HG03103 (cell line): ENCODE measurements around the gene ATP6AP1.
A peak's percentile ranks its signal among the peaks of the same experiment; 100 is the strongest.

Source experiments
- ATAC-seq: cut with Tn5 transposase; IDR thresholded peaks from one replicate; pipeline ENCODE4 v1.9.1; 2021; ENCODE audit warnings: low read depth; ENCODE audit not compliant: unreplicated experiment

Gene ATP6AP1

DNA sequence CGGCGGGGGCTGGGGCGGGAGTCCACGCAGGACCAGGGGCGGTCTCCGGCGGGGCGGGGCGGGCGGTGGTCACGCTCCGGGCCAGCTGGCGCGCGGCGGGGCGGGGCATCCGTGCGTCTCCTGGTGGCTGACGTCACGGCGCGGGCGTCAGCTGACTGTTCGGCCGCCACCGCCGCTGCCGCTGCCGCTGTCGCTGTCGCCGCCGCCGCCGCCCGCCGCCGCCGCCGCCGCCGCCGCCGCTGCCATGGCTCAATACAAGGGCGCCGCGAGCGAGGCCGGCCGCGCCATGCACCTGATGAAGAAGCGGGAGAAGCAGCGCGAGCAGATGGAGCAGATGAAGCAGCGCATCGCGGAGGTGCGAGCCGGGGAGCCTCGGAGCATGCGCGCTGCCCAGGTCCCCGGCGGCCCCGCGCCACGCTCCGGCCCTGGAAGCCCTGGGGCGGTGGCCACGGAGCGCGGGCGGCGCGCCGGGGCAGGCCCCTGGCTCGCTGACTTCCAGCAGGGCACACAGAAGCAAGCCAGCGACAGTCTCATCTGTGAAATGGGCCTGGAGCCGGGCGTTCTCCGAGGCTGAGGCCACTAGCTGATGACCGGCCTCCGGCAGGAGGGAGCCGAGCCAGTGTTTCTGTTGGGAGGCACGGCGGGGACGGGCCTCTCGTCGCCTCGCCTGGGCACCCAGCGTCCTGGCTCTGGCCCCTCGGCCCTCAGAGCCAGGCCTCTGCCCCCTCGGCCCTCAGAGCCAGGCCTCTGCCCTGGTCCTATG lies 15.7 kb downstream of the ATP6AP1 start, which contains the start of gene FAM50A:
Gene FAM50A, plus strand, starts transcription at position 150 of the 763 bp plus-strand sequence. Its CDS starts 95 bp downstream, at position 245.
- peak; percentile 77 for ATAC-seq

DNA sequence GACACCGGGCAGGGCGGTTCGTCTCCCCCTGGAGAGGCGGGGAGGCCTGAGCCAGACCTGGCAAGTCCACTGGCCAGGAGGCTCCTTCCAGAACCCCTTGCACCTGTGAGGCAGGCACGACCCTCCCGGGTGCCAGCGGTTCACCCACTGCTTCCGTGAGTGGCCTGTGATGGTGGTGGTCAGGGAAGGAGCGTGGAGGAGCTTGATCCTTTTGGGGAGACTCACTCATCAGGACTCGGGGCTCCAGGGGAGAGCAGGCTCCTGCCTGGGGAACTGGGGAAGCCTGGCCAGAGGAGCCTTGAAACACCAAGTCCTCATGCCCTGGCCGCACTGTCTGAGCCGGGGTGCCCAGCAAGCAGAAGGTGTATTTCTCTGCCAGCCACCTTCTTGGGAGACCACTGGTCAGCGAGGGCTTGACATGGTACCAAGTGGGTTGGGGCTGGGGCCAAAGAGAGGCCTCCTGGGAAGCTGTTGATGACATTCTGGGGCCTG lies 16.3 kb downstream of the ATP6AP1 start:
- ATAC-seq: no peak

DNA sequence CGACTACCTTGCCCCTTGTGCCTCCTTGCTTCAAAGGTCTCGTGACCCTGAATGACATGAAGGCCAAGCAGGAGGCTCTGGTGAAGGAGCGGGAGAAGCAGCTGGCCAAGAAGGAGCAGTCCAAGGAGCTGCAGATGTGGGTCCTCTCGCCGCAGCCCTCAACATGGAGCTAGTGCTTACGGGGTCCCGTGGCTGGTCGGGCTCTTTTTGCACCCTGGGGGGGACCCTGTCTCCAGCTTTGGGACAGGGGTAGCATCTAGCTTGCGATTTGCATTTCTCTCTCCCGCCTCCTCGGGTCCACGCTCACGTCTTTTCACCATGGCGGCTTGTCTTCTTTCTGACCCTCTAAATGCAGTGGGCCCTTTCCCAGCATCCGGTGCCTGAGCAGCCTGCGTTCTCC lies 17.3 kb downstream of the ATP6AP1 start:
- ATAC-seq: no peak

DNA sequence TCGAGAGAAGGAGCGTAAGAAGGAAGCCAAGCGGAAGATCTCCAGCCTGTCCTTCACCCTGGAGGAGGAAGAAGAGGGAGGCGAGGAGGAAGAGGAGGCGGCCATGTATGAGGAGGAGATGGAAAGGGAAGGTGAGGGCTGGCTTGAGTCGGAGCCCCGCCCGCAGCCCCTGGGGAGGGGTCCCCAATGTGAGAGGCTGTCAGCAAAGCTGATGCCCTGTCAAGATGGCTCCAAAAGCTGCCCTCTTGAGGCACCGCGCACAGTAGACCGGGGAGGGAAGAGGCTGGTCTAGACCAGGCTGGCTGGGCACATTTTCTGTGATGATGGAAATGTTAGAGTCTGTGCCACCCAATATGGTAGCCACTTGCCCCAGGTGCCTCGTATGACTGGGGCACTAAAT lies 18.0 kb downstream of the ATP6AP1 start:
- no peak for ATAC-seq

DNA sequence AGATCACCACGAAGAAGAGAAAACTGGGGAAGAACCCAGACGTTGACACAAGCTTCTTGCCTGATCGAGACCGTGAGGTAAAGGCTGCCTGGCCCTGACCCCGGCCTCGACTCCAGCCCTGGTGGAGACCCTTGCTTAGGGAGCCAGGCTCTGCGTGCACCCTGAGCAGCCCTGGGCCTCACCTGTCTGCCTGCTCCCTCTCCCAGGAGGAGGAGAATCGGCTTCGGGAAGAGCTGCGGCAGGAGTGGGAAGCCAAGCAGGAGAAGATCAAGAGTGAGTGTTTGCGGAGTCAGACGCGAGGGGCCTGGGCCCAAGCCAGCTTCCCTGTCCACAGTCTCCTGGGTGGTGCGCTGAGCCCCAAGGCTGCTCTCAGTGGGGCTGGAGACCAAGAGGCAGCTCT lies 20.0 kb downstream of the ATP6AP1 start:
- no peak for ATAC-seq

DNA sequence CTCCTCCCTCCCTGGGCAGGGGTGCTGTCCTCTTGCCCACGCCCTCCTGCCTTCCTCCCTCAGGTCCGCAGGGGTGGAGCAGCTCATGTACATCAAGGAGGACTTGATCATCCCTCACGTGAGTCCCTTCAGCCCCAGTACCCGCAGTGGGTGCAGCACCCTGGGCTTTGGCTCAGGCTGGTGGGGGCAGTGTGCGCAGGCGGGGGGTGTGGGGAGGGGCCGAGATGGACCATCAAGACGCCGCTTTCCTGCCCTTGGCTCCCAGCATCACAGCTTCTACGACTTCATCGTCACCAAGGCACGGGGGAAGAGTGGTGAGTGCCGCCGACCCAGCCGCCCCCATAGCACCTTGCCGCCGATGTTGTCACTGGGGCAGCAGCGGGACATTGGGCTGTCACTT lies 21.1 kb downstream of the ATP6AP1 start:
- no peak for ATAC-seq

DNA sequence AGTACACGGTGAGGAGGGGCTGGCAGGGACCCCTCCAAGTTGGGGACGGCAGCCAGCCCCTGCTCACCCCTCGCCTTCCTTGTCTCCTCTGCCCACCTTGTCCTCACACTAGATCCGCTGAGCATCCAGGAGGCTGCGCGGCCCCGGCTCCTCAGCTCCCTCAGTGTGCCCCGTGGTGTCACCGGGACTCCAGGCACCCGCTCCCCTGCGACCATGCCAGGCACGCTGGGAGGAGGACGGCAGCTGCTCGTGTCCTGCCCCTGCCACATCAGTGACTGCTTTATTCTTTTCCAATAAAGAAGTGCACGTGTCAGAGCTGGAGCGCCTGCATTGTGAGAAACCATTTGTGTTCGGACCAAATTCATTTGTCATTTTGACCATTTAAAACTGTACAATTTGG lies 21.8 kb downstream of the ATP6AP1 start:
- no peak for ATAC-seq

DNA sequence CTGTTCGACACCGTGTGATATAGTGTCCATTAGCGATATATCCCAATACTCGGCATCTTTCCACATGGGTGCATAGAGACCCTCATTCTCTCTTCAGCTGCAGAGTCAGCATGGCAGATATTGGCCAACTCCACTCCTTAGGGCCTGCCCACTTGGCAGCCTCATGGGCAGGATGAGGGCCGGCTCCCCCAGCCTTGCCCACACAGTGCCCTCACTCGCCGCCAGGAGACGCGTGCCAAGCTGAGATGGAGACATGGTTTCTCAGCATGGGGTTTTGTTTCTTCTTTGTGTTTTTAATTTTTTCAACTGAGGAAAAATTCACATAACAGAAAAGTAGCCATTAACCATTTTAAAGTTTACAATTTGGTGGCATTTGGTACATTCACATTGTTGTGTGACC lies 24.3 kb downstream of the ATP6AP1 start:
- ATAC-seq: no peak

DNA sequence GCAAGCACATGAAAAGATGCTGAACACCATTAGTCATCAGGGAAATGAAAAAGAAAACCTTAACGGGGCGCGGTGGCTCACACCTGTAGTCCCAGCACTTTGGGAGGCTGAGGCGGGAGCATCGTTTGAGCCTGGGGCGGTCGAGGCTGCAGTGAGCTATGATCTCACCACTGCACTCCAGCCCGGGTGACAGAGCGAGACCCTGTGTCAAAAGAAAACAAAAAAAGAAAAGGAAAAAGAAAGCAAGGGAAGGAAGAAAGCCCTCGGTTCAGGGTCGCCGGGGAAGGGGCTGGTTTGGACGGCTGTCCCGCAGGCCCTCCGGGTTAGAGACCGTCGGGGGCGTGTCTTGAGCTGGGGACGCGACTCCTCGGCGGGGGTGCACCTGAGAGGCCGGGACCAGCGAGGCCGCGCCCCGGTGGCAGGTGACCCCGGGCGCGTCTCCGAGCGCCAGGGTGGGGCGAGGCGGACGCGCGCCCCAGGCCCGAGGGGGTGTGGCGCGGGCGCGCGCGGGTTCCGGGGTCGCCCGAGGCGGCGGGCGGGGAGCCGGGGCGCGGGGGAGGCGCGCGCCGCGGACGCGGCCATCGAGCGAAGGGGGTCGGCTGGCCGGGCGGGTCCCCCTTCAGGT lies 29.1 kb downstream of the ATP6AP1 start:
- ATAC-seq: peak; percentile 40

DNA sequence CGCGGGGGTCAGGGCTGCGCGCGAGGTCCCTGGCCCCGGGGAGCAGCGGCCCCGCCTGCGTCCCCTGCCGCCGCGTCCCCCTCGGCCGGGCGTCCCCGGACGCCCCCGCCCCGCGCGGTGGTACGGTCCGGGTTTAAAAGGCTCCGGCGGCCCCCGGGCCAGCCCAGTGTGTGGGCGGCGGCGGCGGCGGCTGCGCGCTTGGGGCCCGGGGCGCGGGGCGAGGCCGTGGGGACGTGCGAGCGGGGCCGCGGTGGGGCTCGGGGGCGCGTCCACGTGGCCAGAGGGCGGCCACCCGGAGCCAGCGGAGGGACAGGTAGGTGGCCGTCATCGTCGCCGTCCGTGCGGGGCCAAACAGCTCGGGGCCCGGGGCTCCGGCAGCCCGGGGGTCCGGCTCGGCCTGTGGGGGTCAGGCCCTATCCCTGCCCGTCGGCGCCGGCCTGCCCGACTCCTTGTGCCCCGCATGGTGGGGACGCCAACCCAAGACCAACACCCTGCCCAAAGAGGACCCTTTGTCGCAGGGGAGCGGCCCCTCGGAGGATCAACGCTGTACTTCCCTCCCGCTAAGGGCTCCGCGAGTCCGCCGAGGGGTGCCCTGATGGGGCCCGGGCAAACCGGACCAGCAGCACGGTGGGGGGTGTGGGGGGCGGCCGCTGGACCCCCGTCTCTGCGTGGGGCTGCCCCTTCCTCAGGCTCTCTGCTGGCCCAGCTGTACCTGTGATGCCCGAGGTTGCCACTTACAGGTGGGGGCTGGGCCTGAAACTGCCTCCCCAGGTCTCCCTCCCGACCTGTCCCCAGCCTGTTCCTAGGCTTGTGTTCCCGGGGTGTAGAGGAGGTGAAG lies 29.9 kb downstream of the ATP6AP1 start, which contains the start of gene PLXNA3:
Gene PLXNA3, plus strand, starts transcription at position 166 of the 838 bp plus-strand sequence. CDS start 1,903 bp downstream, outside the sequence.
- ATAC-seq: peak; percentile 49

DNA sequence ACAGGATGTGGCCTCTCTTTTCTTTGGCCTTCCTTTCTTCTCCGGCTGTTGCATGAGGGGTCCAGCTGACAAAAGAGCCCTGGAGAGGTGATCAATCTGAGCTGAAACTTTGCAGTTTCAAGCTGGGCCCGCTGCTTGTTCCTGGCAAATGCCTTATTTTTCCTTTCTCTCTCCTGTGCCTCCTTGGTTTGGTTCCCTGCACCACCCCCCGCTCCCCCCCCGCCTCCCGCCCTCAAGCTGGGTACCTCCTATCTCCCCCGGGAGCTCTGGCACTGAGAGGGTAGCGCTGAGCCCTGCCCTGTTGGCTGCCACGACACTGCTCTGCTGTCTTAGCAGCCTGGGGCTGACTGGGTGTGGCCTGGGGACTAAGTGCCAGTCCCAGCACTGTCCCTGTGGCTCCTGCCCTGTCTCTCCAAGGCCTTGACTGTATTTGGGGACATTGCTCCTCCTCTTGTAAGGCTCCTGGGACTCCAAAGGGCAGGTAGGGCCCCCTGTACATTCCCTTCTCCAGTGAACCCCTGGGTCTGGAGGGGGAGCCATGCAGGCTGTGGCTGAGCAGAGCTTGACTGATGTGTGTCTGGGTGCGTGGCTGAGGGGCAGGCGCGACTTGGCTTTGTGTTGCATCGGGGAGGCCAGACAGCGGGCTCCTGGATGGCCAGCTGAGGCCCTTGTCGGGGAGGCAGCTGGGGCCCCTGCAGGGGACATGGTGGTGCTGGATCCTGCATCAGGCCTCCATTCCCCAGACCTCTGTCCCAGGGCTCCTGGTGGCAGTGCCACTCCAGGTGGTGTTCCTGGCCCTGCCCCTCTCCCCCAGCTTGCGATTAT lies 30.7 kb downstream of the ATP6AP1 start:
- ATAC-seq: no peak

DNA sequence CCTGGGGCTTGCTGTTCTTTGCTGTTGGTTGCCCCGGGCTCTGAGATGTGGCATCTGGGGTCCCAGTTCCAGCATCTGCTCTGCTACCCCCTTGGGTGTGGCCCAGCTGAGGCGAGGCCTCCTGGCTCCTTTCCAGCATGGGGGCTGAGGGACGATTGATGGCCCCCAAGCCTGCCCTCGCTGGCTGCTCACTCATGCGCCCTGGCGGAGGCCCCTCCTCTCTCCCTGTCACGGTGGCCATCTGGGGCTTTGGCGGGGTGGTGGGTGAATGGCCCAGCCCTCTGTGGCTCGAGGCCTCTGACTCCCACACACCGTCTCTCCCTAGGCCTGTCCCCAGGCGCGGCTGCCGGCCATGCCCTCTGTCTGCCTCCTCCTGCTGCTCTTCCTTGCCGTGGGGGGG lies 31.4 kb downstream of the ATP6AP1 start:
- ATAC-seq: no peak

DNA sequence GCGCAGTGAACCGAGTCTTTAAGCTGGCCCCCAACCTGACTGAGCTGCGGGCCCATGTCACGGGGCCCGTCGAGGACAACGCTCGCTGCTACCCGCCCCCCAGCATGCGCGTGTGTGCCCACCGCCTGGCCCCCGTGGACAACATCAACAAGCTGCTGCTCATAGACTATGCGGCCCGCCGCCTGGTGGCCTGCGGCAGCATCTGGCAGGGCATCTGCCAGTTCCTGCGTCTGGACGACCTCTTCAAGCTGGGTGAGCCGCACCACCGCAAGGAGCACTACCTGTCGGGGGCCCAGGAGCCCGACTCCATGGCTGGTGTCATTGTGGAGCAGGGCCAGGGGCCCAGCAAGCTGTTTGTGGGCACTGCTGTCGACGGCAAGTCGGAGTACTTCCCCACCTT lies 31.8 kb downstream of the ATP6AP1 start:
- no peak for ATAC-seq

DNA sequence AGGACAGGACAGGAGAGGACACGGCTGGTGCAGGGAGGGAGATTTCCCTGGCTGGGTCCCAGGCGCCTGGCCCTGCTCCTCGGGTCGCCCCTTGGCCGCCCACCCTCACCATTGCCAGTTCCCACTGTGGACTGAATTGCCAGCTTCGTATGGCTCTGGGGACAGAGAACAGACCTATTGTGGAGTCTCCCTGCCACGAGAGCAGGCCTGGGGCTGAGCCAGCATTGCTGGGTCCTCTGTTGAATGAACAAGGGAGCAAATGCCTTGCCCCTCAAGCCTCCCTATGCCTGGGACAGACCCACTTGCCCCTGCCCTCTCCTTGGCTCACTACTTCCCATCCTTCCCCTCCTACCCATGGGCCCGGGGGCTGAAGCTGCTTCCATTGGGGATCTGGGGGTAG lies 33.9 kb downstream of the ATP6AP1 start:
- ATAC-seq: no peak

DNA sequence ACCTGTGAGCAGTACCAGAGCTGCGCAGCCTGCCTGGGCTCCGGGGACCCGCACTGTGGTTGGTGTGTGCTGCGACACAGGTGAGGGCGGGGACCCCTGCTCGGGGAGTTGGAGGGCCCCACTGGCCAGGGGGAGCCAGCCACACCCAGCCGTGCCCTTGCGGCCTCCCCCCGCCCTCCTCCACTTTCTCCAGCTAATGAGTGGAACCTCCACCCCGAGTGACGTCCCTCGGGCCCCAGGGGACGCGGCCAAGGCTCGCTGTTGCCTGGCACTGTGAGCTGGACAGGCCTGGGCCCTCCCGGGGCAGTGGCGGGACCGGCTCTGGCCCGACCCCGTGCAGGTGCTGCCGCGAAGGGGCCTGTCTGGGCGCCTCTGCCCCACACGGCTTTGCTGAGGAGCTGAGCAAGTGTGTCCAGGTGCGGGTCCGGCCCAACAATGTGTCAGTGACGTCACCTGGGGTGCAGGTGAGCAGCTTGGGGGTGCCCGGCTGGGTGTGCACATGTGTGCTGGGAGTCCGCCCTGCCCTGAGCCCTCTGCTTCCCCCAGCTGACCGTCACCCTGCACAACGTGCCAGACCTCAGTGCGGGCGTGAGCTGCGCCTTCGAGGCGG lies 35.2 kb downstream of the ATP6AP1 start:
- ATAC-seq: no peak

DNA sequence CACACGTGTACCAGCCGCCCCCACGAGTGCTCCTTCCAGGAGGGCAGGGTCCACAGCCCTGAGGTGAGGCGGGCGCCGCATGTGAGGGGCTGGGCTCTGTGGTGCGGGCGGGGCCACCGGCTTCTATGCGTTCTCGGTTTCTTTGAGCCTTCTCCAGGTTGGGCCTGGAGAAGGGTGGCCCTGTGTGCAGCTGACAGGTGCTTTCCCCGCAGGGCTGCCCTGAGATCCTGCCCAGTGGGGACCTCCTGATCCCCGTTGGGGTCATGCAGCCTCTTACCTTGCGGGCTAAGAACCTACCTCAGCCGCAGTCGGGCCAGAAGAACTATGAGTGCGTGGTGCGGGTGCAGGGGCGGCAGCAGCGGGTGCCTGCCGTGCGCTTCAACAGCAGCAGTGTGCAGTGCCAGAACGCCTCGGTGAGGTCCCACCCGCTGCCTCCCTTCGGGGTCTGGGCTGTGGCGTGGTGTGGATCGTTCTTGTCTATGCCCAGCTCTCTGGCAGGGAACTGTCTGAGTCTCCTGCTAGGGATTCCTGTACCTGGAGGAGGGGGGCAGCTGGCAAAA lies 36.4 kb downstream of the ATP6AP1 start:
- ATAC-seq: no peak

DNA sequence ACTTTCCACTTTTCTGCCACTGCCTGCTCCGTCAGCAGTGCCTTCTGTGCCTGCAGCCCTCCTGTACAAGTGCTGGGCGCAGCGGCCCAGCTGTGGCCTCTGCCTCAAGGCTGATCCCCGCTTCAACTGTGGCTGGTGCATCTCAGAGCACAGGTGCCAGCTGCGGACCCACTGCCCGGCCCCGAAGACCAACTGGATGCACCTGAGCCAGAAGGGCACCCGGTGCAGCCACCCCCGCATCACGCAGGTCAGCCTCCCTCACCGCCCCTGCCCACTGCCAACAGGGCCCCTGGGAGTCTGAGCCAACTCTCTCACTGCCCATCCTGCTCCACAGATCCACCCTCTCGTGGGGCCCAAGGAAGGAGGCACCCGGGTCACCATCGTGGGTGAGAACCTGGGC lies 37.1 kb downstream of the ATP6AP1 start:
- no peak for ATAC-seq

DNA sequence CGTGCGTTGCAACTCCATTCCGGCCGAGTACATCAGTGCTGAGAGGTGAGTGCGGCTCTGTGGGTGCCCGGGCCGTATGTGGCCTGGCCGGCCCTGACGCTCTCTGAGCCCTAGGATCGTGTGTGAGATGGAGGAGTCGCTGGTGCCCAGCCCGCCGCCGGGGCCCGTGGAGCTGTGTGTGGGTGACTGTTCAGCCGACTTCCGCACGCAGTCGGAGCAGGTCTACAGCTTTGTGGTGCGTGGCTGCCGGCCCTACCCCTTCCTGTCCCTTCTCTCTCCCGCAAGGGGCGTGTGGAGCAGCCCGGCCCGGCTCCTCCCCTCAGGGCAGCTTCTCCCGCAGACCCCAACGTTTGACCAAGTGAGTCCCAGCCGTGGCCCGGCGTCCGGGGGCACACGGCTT lies 37.6 kb downstream of the ATP6AP1 start:
- no peak for ATAC-seq

DNA sequence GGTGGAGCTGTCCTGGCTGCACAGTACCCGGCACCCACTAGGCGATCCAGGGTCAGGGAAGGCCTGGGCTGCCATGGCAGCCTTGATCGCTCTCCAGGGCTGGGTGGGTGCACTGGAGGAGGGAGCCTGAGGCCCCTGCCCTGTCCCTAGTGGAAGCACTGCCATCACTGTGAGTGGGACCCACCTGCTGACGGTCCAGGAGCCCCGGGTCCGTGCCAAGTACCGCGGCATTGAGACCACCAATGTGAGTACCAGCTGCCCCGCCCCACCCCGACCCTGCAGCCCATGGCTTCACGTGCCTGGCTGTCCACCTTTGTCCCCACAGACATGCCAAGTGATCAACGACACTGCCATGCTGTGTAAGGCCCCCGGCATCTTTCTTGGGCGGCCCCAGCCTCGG lies 38.4 kb downstream of the ATP6AP1 start:
- ATAC-seq: no peak
